Measurements from ENCODE around the gene SYVN1. TPM values are rescaled to one million over a fixed set of nuclear protein-coding genes. Genes with fewer than 3 reads are reported as not detected.

SYVN1 gene
- polyA plus RNA-seq, 3 donors, result 3.5 to 81.6 (median 6.4) TPM

DNA sequence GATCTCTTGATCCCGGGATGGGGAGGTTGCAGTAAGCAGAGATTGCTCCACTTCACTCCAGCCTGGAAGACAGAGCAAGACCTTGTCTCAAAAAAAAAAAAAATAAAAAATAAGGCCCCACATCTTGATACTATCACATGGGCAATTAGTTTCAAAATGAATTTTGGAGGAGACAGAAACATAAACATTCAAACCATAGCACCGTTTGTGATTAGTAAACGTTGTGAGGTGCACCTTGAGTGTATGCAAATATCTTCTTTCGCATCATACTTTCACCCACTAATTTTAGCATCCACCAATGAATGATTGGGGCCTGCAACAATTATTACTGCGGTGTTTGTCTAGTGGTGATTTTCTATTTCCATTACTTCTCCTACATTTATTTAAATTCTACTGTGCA lies 24.7 kb upstream of the SYVN1 start:
- WGBS (ENCODE audit: insufficient coverage), result no CpG with 5 or more reads among the region's 5 CpGs
- Histone ChIP-seq H3K27me3 (ENCODE audit: control insufficient read depth in 2 of 2, insufficient read depth in 2 of 2, low read length in 2 of 2) (no peaks in the 10 kb centered on the region), H3K27ac (ENCODE audit: low read depth in 1 of 2, low read length in 2 of 2) (no peak overlapping the region), H3K4me1 (ENCODE audit: control insufficient read depth in 1 of 2, insufficient read depth in 2 of 2, low read length in 2 of 2) (peaks cover 8 to 13% of the 10 kb centered on the region in 2 donors), H3K9ac (ENCODE audit: insufficient read depth, low read length, poor library complexity, severe bottlenecking) (no peak overlapping the region), H3K79me2 (ENCODE audit: insufficient read depth, low read length) (no peaks in the 10 kb centered on the region), H3K4me2 (replicated peaks; ENCODE audit: extremely low read depth, low read length, poor library complexity, severe bottlenecking) (no peak overlapping the region), H3K4me3 (replicated peaks in 1 of 3; ENCODE audit: low read depth in 2 of 3, low read length in 3 of 3) (no peak overlapping the region), H4K20me1 (ENCODE audit: insufficient read depth, low read length) (no peaks in the 10 kb centered on the region), H3K36me3 (replicated peaks in 1 of 2; ENCODE audit: control insufficient read depth in 1 of 2, insufficient read depth in 2 of 2, low read length in 2 of 2) (no peaks in the 10 kb centered on the region), H3K9me3 (replicated peaks in 1 of 2; ENCODE audit: control insufficient read depth in 1 of 2, insufficient read depth in 1 of 2, low read length in 2 of 2) (no peaks in the 10 kb centered on the region), H2AFZ (ENCODE audit: insufficient read depth, low read depth, low read length, poor library complexity, severe bottlenecking) (no peak overlapping the region)
- TF ChIP-seq, protein P1, sequence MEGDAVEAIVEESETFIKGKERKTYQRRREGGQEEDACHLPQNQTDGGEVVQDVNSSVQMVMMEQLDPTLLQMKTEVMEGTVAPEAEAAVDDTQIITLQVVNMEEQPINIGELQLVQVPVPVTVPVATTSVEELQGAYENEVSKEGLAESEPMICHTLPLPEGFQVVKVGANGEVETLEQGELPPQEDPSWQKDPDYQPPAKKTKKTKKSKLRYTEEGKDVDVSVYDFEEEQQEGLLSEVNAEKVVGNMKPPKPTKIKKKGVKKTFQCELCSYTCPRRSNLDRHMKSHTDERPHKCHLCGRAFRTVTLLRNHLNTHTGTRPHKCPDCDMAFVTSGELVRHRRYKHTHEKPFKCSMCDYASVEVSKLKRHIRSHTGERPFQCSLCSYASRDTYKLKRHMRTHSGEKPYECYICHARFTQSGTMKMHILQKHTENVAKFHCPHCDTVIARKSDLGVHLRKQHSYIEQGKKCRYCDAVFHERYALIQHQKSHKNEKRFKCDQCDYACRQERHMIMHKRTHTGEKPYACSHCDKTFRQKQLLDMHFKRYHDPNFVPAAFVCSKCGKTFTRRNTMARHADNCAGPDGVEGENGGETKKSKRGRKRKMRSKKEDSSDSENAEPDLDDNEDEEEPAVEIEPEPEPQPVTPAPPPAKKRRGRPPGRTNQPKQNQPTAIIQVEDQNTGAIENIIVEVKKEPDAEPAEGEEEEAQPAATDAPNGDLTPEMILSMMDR (IDR thresholded peaks at IDR 0.05), result no peak
- H3K4me3 Mint-ChIP-seq, result no peak overlapping the region
- no peak for DNase-seq
- H3K36me3 Mint-ChIP-seq, result no peaks in the 10 kb centered on the region
- no peaks in the 10 kb centered on the region for H3K9me3 Mint-ChIP-seq
- H3K4me1 Mint-ChIP-seq, result peaks cover 15% of the 10 kb centered on the region
- no peak overlapping the region for H3K27ac Mint-ChIP-seq
- peaks cover 0 to 1% (median 0%) of the 10 kb centered on the region in 3 donors for H3K27me3 Mint-ChIP-seq (ENCODE audit: low read depth in 3 of 3)
- intact Hi-C loops (cut with micrococcal nuclease), result no loop called here

DNA sequence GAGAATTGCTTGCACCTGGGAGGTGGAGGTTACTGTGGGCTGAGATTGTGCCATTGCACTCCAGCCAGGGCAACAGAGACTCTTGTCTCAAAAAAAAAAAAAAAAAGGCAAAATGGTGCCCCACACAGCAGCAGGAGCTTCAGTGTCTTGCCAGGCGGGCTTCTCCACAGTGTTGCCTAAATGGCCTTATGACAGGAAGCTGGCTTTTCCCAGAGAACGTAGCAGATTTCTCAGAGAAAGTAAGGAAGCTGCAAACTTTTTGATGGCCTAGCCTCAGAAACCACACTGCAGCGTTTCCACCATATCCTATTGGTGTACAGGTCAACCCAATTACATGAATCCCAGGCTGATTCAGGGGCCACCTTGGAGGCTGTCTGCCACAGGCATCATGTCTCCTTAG lies 23.0 kb upstream of the SYVN1 start:
- peaks cover 0 to 1% (median 0%) of the 10 kb centered on the region in 3 donors for H3K27me3 Mint-ChIP-seq (ENCODE audit: low read depth in 3 of 3)
- no peaks in the 10 kb centered on the region for H3K36me3 ChIP-seq (replicated peaks in 1 of 2; ENCODE audit: control insufficient read depth in 1 of 2, insufficient read depth in 2 of 2, low read length in 2 of 2)
- no peak for DNase-seq
- no peak overlapping the region for H3K4me2 ChIP-seq (replicated peaks; ENCODE audit: extremely low read depth, low read length, poor library complexity, severe bottlenecking)
- no peak overlapping the region for H3K4me3 Mint-ChIP-seq
- peaks cover 18 to 23% of the 10 kb centered on the region in 2 donors for H3K4me1 ChIP-seq (ENCODE audit: control insufficient read depth in 1 of 2, insufficient read depth in 2 of 2, low read length in 2 of 2)
- no peak overlapping the region for H3K27ac Mint-ChIP-seq
- no peaks in the 10 kb centered on the region for H3K9me3 ChIP-seq (replicated peaks in 1 of 2; ENCODE audit: control insufficient read depth in 1 of 2, insufficient read depth in 1 of 2, low read length in 2 of 2)
- no peaks in the 10 kb centered on the region for H3K79me2 ChIP-seq (ENCODE audit: insufficient read depth, low read length)
- H3K27ac ChIP-seq (ENCODE audit: low read depth in 1 of 2, low read length in 2 of 2), result no peak overlapping the region
- TF ChIP-seq, protein P1 (IDR thresholded peaks at IDR 0.05), result no peak
- 28% methylated on average over 2 of the region's 3 CpGs for WGBS (ENCODE audit: insufficient coverage)
- intact Hi-C loops (cut with micrococcal nuclease), result no loop called here
- no peaks in the 10 kb centered on the region for H3K36me3 Mint-ChIP-seq
- no peak overlapping the region for H3K4me3 ChIP-seq (replicated peaks in 1 of 3; ENCODE audit: low read depth in 2 of 3, low read length in 3 of 3)
- H3K27me3 ChIP-seq (ENCODE audit: control insufficient read depth in 2 of 2, insufficient read depth in 2 of 2, low read length in 2 of 2), result no peaks in the 10 kb centered on the region
- peaks cover 24% of the 10 kb centered on the region for H3K4me1 Mint-ChIP-seq
- peak overlapping the region; percentile 46 for H2AFZ ChIP-seq (ENCODE audit: insufficient read depth, low read depth, low read length, poor library complexity, severe bottlenecking)
- H3K9me3 Mint-ChIP-seq, result no peaks in the 10 kb centered on the region
- no peaks in the 10 kb centered on the region for H4K20me1 ChIP-seq (ENCODE audit: insufficient read depth, low read length)
- no peak overlapping the region for H3K9ac ChIP-seq (ENCODE audit: insufficient read depth, low read length, poor library complexity, severe bottlenecking)
